HG02973 (cell line): ENCODE measurements around the gene CNEP1R1.
A peak's percentile ranks its signal among the peaks of the same experiment; 100 is the strongest.

Experiments
- ATAC-seq: cut with Tn5 transposase; IDR thresholded peaks from one replicate; pipeline ENCODE4 v1.9.1; 2021; ENCODE audit warnings: moderate library complexity; ENCODE audit not compliant: unreplicated experiment

Gene CNEP1R1

GRCh38 chr16:50059669-50060068 is 34.6 kb downstream of the CNEP1R1 start:
- no peak for ATAC-seq

- no peak for ATAC-seq
These were observed 36.3 kb downstream of the CNEP1R1 start for GRCh38 chr16:50061326-50061725.

- no peak for ATAC-seq
These were observed 40.2 kb downstream of the CNEP1R1 start for GRCh38 chr16:50065241-50065623.

- ATAC-seq = peak; percentile 72
These were observed 40.8 kb downstream of the CNEP1R1 start, which contains the start of gene HEATR3 for GRCh38 chr16:50065624-50066481. TSS of gene HEATR3 (plus strand) at chr16:50065970. CDS start at chr16:50066132, 162 bp downstream.

GRCh38 chr16:50066482-50067289 is 41.7 kb downstream of the CNEP1R1 start:
- no peak for ATAC-seq

GRCh38 chr16:50067290-50067853 is 42.3 kb downstream of the CNEP1R1 start:
- peak; percentile 35 for ATAC-seq

GRCh38 chr16:50068550-50068949 is 43.5 kb downstream of the CNEP1R1 start:
- no peak for ATAC-seq

- no peak for ATAC-seq
These were observed 44.0 kb downstream of the CNEP1R1 start for GRCh38 chr16:50069060-50069459.

- no peak for ATAC-seq
These were observed 46.1 kb downstream of the CNEP1R1 start for GRCh38 chr16:50071075-50071671.

- ATAC-seq = no peak
These were observed 47.7 kb downstream of the CNEP1R1 start for GRCh38 chr16:50072730-50073129.

GRCh38 chr16:50079397-50080140 is 54.5 kb downstream of the CNEP1R1 start:
- no peak for ATAC-seq

- no peak for ATAC-seq
These were observed 56.5 kb downstream of the CNEP1R1 start for GRCh38 chr16:50081428-50082018.

- ATAC-seq = no peak
These were observed 59.0 kb downstream of the CNEP1R1 start for GRCh38 chr16:50083996-50084395.

- no peak for ATAC-seq
These were observed 61.2 kb downstream of the CNEP1R1 start for GRCh38 chr16:50086176-50086575.
